Fibroblast of villous mesenchyme (primary cell): ENCODE data around the gene ANKHD1. TPM values are rescaled to one million over a fixed set of nuclear protein-coding genes. Genes with fewer than 3 reads are reported as not detected.

Source experiments
- DNase-seq: peaks from one replicate; pipeline ENCODE4 v3.0.0-alpha.2; 2010; ENCODE audit warnings: low read depth
- H3K4me3 ChIP-seq: 2 replicates; pipeline ENCODE4 v1.5.1; 2011; ENCODE audit warnings: low read depth, mild to moderate bottlenecking, low read length
- CTCF ChIP-seq: IDR thresholded peaks from 2 replicates; pipeline ENCODE4 v1.5.1; 2012; ENCODE audit warnings: low read depth, mild to moderate bottlenecking, low read length; ENCODE audit not compliant: insufficient read depth
- total RNA-seq: library from RNA; depleted of rRNA; stranded (reverse); fragments of >200 nt; gene quantifications from 2 replicates; pipeline ENCODE4 v1.2.3, GENCODE V29; 2012

ANKHD1 gene
- total RNA-seq, 1 donor, result 64.8 TPM

- DNase-seq, result peak; percentile 75
- TF ChIP-seq CTCF, result peak; percentile 94
- H3K4me3 ChIP-seq, result no peak overlapping the region
Observed at GRCh38 chr5:140372971-140373487, 28.6 kb upstream of the ANKHD1 start.

GRCh38 chr5:140381351-140381750, 20.3 kb upstream of the ANKHD1 start:
- H3K4me3 ChIP-seq, result no peak overlapping the region
- no peak for DNase-seq
- TF ChIP-seq CTCF, result no peak

GRCh38 chr5:140381972-140382371, 19.7 kb upstream of the ANKHD1 start:
- DNase-seq, result no peak
- no peak overlapping the region for H3K4me3 ChIP-seq
- no peak for TF ChIP-seq CTCF

GRCh38 chr5:140382866-140383265, 18.8 kb upstream of the ANKHD1 start:
- DNase-seq, result no peak
- H3K4me3 ChIP-seq, result no peak overlapping the region
- TF ChIP-seq CTCF, result no peak

- no peak overlapping the region for H3K4me3 ChIP-seq
- DNase-seq, result no peak
- no peak for TF ChIP-seq CTCF
Observed at GRCh38 chr5:140383300-140383699, 18.3 kb upstream of the ANKHD1 start.

GRCh38 chr5:140388052-140388451, 13.6 kb upstream of the ANKHD1 start:
- no peak overlapping the region for H3K4me3 ChIP-seq
- TF ChIP-seq CTCF, result no peak
- no peak for DNase-seq

GRCh38 chr5:140391312-140391711, 10.3 kb upstream of the ANKHD1 start:
- TF ChIP-seq CTCF, result no peak
- no peak overlapping the region for H3K4me3 ChIP-seq
- peak; percentile 45 for DNase-seq
